D721Med (cell line): ENCODE measurements around the gene CASTOR1.

Experiments used
- DNase-seq: peaks from one replicate; pipeline ENCODE4 v3.0.0; 2011; ENCODE audit warnings: low spot score; ENCODE audit not compliant: insufficient read length
- FAIRE-seq: peaks from 2 replicates; lab custom pipeline; 2011; peaks lifted over from hg19 to GRCh38; lab: Jason Lieb, UNC
- TF ChIP-seq, protein P1 (sequence below): IDR thresholded peaks from 2 replicates; pipeline ENCODE4 v1.5.1; 2012; ENCODE audit warnings: mild to moderate bottlenecking, control low read depth; ENCODE audit not compliant: insufficient read depth; ENCODE audit errors: missing control alignments

CASTOR1 gene

GRCh38 chr22:30238661-30239487 is 50.4 kb downstream of the CASTOR1 start:
- FAIRE-seq (no peak), DNase-seq (no peak)
- TF ChIP-seq, protein P1, sequence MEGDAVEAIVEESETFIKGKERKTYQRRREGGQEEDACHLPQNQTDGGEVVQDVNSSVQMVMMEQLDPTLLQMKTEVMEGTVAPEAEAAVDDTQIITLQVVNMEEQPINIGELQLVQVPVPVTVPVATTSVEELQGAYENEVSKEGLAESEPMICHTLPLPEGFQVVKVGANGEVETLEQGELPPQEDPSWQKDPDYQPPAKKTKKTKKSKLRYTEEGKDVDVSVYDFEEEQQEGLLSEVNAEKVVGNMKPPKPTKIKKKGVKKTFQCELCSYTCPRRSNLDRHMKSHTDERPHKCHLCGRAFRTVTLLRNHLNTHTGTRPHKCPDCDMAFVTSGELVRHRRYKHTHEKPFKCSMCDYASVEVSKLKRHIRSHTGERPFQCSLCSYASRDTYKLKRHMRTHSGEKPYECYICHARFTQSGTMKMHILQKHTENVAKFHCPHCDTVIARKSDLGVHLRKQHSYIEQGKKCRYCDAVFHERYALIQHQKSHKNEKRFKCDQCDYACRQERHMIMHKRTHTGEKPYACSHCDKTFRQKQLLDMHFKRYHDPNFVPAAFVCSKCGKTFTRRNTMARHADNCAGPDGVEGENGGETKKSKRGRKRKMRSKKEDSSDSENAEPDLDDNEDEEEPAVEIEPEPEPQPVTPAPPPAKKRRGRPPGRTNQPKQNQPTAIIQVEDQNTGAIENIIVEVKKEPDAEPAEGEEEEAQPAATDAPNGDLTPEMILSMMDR: no peak

- TF ChIP-seq, protein P1: no peak
- no peak for FAIRE-seq
- DNase-seq: no peak
Measured at GRCh38 chr22:30238136-30238535, 51.2 kb downstream of the CASTOR1 start.

- no peak for FAIRE-seq
- TF ChIP-seq, protein P1: no peak
- no peak for DNase-seq
Measured at GRCh38 chr22:30236875-30237274, 52.4 kb downstream of the CASTOR1 start.

GRCh38 chr22:30235687-30236170 is 53.6 kb downstream of the CASTOR1 start:
- TF ChIP-seq, protein P1: no peak
- no peak for DNase-seq
- FAIRE-seq: no peak
